ENCODE data around the gene PHKG2. TPM values are rescaled to one million over a fixed set of nuclear protein-coding genes. Genes with fewer than 3 reads are reported as not detected.

PHKG2 gene
- total RNA-seq, 1 donor from 2014 or later = 15.6 TPM

GRCh38 chr16:30731411-30731810 is 16.8 kb upstream of the PHKG2 start:
- intact Hi-C loops (cut with micrococcal nuclease) = no loop called here
- no peak for DNase-seq
- H3K27me3 ChIP-seq (ENCODE audit: low read depth) = no peaks in the 10 kb centered on the region

GRCh38 chr16:30736995-30737793 is 11.0 kb upstream of the PHKG2 start:
- TF ChIP-seq CTCF (IDR thresholded peaks at IDR 0.05; ENCODE audit: borderline replicate concordance) = no peak
- H3K4me3 ChIP-seq = no peak overlapping the region

More at GRCh38 chr16:30731411-30731810, 16.8 kb upstream of the PHKG2 start:
- no peak for TF ChIP-seq CTCF (IDR thresholded peaks at IDR 0.05; ENCODE audit: borderline replicate concordance)
- peaks cover 11% of the 10 kb centered on the region for H3K4me1 ChIP-seq
- H3K27ac ChIP-seq (replicated peaks) = no peak overlapping the region
- H3K4me3 ChIP-seq = no peak overlapping the region
- H3K36me3 ChIP-seq = peaks cover 83% of the 10 kb centered on the region
- H3K9me3 ChIP-seq (replicated peaks) = no peaks in the 10 kb centered on the region

GRCh38 chr16:30737794-30738648 is 10.2 kb upstream of the PHKG2 start:
- no peak for TF ChIP-seq CTCF (IDR thresholded peaks at IDR 0.05; ENCODE audit: borderline replicate concordance)
- Histone ChIP-seq H3K27ac (replicated peaks) (no peak overlapping the region), H3K4me3 (no peak overlapping the region), H3K9me3 (replicated peaks) (no peaks in the 10 kb centered on the region), H3K4me1 (peaks cover 28% of the 10 kb centered on the region), H3K27me3 (ENCODE audit: low read depth) (no peaks in the 10 kb centered on the region), H3K36me3 (peaks cover 69% of the 10 kb centered on the region)
- intact Hi-C loops (cut with micrococcal nuclease) = no loop called here
- DNase-seq = no peak

More at GRCh38 chr16:30736995-30737793, 11.0 kb upstream of the PHKG2 start:
- Histone ChIP-seq H3K36me3 (peaks cover 77% of the 10 kb centered on the region), H3K27me3 (ENCODE audit: low read depth) (no peaks in the 10 kb centered on the region), H3K9me3 (replicated peaks) (no peaks in the 10 kb centered on the region), H3K27ac (replicated peaks) (no peak overlapping the region), H3K4me1 (peaks cover 28% of the 10 kb centered on the region)
- DNase-seq = no peak
- intact Hi-C loops (cut with micrococcal nuclease) = no loop called here

- no peak for DNase-seq
- H3K27ac ChIP-seq (replicated peaks) = no peak overlapping the region
- H3K27me3 ChIP-seq (ENCODE audit: low read depth) = no peaks in the 10 kb centered on the region
- TF ChIP-seq CTCF (IDR thresholded peaks at IDR 0.05; ENCODE audit: borderline replicate concordance) = no peak
- H3K4me3 ChIP-seq = no peak overlapping the region
- intact Hi-C loops (cut with micrococcal nuclease) = no loop called here
- H3K36me3 ChIP-seq = peaks cover 58% of the 10 kb centered on the region
- peaks cover 28% of the 10 kb centered on the region for H3K4me1 ChIP-seq
- H3K9me3 ChIP-seq (replicated peaks) = no peaks in the 10 kb centered on the region
These were observed 9.0 kb upstream of the PHKG2 start for GRCh38 chr16:30738984-30739951.

Measured in left ventricle myocardium inferior (tissue), 1 donor.